ENCODE measurements around the gene UNK.
"Not testable (repeated sequence)": the region's sequence is repeated elsewhere in the genome, so short reads cannot be mapped to it uniquely, and the experiment has no call there.

UNK gene

GRCh38 chr17:75842963-75843576 lies 58.5 kb downstream of the UNK start:
- peak overlapping the region in 20 of 21 experiments; percentile 71 to 97 (median 90) for H3K27ac ChIP-seq
- peak overlapping the region; percentile 22 to 46 (median 36) for H3K4me3 ChIP-seq

- peak within 1 kb of the TSS; percentile 22 to 46 (median 36) for H3K4me3 ChIP-seq
- peak within 1 kb of the TSS; percentile 16 to 97 (median 89) for H3K27ac ChIP-seq
Observed at GRCh38 chr17:75843577-75844529, 59.2 kb downstream of the UNK start, which contains the start of gene UNC13D. TSS of gene UNC13D (minus strand) at chr17:75844404. CDS start at chr17:75844337, 67 bp downstream.

DNA sequence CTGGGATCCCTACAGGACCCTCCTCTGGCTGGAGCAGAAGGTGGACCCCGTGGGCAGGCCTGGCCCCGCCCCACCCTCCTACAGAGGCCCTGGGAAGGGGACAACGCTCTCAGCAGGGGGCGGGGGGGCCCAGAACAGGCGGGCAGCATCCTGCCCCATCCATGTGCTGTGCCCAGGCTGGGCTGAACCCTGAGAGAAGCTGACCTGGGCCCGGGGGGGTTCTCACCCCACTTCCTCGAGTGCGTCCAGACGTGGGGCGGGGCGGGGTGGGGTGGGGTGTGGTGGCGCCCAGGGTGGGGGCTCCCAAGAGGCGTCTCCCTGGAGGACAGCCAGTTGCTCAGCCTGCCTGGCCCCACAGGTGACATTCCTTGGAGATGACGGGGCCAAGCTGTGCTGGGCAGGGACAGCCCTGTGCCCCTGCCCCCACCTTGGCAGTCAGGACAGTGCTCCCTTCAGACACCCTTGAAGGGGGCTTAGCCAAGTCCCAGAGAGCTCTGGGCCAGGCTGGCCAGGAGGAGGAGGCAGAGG lies 60.0 kb downstream of the UNK start:
- H3K27ac ChIP-seq: peak overlapping the region; percentile 16 to 97 (median 89)
- peak overlapping the region; percentile 22 to 46 (median 36) for H3K4me3 ChIP-seq

DNA sequence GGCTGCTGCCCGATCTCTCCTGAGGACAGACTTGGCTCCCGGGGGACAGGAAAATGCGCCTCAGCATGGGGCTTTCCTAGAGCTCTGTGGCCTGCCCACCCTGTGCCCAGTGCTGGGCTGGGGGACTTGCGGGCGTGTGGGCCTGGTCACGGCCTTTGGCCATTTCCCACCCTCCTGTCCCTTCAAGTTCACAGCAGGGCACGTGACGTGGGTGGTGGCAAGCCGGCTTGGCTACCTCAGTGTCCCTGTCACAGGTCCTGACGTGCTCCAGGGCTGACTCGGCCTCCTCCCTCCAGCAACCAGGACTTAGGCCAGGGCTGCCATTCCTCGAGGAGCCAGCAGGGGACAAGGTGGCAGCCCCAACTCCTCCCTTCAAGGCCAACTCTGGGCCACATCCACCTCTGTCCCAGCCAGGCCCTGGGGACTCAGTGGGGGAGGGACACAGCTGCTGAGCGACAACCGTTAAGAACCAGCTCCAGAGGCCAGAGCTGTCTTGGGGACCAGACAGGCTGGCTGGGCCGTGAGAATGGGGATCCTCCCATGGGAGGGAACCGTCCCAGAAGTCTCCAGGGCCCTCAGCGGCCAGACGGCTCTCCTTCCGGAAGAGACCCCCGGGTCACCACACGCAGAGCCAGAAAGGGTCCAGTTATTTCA lies 60.6 kb downstream of the UNK start:
- Histone ChIP-seq H3K4me3 (peak overlapping the region in 1 of 7 experiments; percentile 42), H3K27ac (peak overlapping the region in 20 of 21 experiments; percentile 71 to 97 (median 90))

- H3K4me3 ChIP-seq: no peak overlapping the region
- peak overlapping the region in 19 of 21 experiments; percentile 71 to 97 (median 90) for H3K27ac ChIP-seq
Observed at GRCh38 chr17:75845933-75846691, 61.5 kb downstream of the UNK start.

DNA sequence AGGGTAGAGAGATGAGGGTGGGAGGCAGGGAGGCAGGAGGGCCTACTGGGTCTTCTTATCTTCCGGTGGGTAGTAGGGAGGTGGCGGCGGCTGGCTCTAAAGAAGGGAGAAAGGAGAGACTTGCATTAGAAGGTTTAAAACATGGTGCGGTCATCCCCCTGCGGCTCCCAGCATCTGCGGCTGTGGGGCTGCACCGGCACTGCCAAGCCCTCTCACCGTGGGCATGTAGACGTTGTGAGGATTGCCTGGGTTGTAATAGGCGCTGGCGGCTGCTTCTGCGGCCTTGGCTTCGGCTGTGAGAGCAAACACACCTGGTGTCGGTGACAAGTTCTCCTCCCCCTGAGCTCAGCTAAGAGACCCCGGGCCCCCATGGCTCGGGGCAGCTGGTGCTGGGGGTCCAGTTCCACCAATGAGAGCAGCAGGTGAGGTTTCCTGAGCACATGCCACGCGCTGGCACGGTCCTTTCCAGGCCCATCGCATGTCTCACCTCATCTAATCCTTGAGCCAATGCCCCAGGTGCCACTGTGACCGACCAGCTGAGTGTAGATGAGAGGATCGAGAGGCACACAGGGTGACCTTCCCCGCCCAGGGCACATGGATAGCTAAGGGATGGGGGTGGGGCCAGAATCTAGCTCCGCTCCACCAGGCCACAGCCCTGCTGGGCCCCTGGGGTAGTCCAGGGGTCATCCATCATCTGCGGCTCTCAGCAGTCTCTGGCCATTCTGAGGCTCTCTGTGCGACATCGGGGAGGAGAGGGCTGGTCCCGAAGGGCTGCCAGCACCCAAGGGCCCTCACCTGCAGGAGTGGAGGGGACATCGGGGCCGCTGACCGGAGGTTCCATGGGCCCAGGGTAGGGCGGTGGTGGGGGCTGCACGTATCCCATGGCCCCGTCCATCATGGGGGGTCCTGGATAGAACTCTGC lies 62.3 kb downstream of the UNK start:
- Histone ChIP-seq H3K27ac (peak overlapping the region in 16 of 21 experiments; percentile 5 to 97 (median 88)), H3K4me3 (no peak overlapping the region)

- Histone ChIP-seq H3K4me3 (no peak overlapping the region), H3K27ac (peak overlapping the region in 14 of 21 experiments; percentile 3 to 71 (median 40))
Observed at GRCh38 chr17:75847614-75848522, 63.3 kb downstream of the UNK start.

- Histone ChIP-seq H3K4me3 (no peak overlapping the region), H3K27ac (peak overlapping the region in 18 of 21 experiments; percentile 0 to 69 (median 45))
Observed at GRCh38 chr17:75848523-75849278, 64.1 kb downstream of the UNK start.

DNA sequence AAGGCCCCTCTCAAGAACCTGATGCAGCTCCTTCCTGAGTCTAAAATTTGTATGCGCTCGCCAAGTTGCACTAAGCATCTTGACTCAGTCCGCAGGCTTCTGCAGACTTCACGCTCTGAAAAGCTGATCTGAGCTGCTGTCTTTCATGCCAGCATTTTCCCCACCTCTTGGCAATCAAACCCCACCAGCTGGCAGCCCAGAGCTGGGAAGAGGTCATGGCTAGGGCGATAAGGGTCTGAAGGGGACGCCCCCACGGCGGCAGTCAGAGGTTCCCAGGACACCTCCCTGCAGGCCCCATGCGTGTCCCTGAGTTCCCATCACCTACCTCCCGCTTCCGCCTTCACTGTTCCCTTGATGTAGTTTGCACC lies 64.7 kb downstream of the UNK start:
- no peak overlapping the region for H3K4me3 ChIP-seq
- peak overlapping the region in 17 of 21 experiments; percentile 0 to 69 (median 46) for H3K27ac ChIP-seq

DNA sequence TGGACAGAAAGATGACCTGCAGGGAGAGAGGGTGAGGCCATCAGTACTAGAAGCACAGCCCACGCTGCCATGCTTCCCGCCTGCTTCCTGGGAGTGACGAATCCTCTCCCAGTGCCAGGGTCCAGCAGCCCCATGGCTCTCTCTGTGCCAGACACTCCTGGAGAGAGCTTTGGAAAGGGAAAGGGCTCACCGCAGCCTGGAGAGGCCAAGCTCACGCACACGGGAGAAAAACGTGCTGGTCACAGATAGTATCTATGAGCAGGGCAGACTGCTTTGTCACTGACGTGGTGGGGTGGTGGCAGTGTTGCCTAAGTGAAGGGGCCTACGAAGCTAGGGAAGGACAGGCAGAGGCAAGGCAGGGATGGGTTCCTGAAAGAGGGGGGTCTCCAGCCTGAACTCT lies 65.1 kb downstream of the UNK start:
- H3K4me3 ChIP-seq: no peak overlapping the region

DNA sequence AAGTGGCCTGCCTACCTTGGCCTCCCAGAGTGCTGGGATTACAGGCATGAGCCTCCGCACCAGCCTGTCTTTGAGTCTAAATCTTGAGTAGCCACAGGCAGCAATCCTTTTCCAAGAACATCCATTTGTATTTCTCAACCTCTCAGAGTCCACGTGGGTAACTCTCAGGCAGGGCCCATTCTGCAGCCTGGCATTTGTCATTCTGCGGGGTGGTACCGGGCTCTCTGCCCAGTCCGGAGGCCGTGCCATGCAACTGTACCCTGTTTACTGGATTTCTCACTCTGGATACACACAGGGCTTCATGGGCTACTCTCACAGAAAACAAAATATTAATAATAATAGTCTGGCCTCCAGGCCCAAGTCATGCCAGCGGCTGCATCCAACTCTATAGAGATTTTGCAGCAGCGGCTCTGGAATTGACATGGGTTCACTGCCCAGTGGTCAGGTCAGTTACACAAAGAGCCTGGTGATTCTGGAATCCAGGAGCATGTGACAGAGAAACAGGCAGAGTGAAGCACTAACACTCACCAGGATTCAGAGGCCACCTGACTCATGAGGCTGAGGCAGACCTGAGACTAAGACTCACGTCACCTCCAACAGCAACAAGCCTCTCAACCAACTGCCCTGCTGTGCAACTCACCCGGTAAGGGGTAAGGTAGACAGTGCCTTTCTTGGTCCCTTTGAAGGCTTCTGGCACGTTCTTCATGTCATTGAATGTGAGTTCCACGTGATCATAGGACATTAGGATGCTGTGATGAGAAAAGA lies 66.5 kb downstream of the UNK start:
- Histone ChIP-seq H3K27ac (peak overlapping the region in 4 of 21 experiments; percentile 17 to 46 (median 26)), H3K4me3 (no peak overlapping the region)

More for the DNA sequence above, 65.1 kb downstream of the UNK start:
- H3K27ac ChIP-seq: peak overlapping the region in 7 of 21 experiments; percentile 0 to 69 (median 48)

DNA sequence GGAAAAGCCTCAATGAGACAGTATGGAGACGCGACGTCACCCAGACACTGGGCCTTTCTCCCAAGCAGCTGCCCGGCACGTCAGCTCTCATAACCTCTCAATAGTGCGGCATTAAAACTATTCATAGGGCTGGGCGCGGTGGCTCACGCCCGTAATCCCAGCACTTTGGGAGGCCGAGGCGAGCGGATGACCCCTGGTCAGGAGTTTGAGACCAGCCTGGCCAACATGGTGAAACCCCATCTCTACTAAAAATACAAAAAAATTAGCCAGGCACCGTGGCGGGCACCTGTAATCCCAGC lies 67.0 kb downstream of the UNK start:
- peak overlapping the region in 3 of 21 experiments; percentile 0 to 25 (median 17) for H3K27ac ChIP-seq
- not testable (repeated sequence) for H3K4me3 ChIP-seq

GRCh38 chr17:75853433-75853832 lies 68.8 kb downstream of the UNK start:
- H3K4me3 ChIP-seq: no peak overlapping the region
- peak overlapping the region in 13 of 21 experiments; percentile 14 to 99 (median 94) for H3K27ac ChIP-seq

GRCh38 chr17:75854101-75854748 lies 69.6 kb downstream of the UNK start:
- peak overlapping the region in 19 of 21 experiments; percentile 79 to 100 (median 94) for H3K27ac ChIP-seq
- H3K4me3 ChIP-seq: peak overlapping the region; percentile 56 to 95 (median 87)

DNA sequence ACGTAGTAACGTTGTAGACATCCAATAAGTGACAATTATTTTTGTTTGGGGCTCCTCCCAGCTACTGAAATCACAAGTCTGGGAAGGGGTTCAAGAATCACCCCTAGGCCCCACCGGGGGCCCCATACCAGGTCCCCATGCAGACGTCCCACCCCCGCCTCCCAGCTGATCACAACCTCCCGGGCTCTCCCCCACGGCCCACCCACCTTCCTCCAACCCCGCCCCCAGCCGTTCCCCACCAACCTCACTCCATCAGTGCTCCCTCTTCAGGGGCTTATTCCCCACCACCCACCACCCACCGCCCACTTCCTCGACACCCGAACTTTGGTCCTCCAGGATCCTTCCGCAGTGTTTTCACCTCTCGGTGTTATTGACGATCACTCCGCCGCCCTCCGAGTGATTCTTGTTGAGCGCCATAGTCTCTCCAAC lies 70.3 kb downstream of the UNK start:
- H3K27ac ChIP-seq: peak overlapping the region in 20 of 21 experiments; percentile 79 to 100 (median 94)
- peak overlapping the region; percentile 56 to 95 (median 87) for H3K4me3 ChIP-seq

Measured in skin epidermis (tissue), 12 donors.